ENCODE measurements around the gene GATM. TPM values are rescaled to one million over a fixed set of nuclear protein-coding genes. Genes with fewer than 3 reads are reported as not detected.

Gene GATM
- polyA plus RNA-seq, 1 donor (not counting 4 experiments of a cell fraction or from before 2014, with no cell fraction given) = 0.60 TPM

- TF ChIP-seq, protein P1, sequence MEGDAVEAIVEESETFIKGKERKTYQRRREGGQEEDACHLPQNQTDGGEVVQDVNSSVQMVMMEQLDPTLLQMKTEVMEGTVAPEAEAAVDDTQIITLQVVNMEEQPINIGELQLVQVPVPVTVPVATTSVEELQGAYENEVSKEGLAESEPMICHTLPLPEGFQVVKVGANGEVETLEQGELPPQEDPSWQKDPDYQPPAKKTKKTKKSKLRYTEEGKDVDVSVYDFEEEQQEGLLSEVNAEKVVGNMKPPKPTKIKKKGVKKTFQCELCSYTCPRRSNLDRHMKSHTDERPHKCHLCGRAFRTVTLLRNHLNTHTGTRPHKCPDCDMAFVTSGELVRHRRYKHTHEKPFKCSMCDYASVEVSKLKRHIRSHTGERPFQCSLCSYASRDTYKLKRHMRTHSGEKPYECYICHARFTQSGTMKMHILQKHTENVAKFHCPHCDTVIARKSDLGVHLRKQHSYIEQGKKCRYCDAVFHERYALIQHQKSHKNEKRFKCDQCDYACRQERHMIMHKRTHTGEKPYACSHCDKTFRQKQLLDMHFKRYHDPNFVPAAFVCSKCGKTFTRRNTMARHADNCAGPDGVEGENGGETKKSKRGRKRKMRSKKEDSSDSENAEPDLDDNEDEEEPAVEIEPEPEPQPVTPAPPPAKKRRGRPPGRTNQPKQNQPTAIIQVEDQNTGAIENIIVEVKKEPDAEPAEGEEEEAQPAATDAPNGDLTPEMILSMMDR (optimal IDR thresholded peaks at IDR 0.05 in 1 of 3, IDR thresholded peaks at IDR 0.05 in 1 of 3, conservative IDR thresholded peaks at IDR 0.05 in 1 of 3; ENCODE audit: extremely low read depth in 1 of 3, insufficient read depth in 2 of 3, low read length in 3 of 3) = no peak
- TF ChIP-seq EZH2 (IDR thresholded peaks at IDR 0.05; ENCODE audit: low read length) = no peak
Observed at GRCh38 chr15:45343258-45343860, 35.0 kb downstream of the GATM start.

DNA sequence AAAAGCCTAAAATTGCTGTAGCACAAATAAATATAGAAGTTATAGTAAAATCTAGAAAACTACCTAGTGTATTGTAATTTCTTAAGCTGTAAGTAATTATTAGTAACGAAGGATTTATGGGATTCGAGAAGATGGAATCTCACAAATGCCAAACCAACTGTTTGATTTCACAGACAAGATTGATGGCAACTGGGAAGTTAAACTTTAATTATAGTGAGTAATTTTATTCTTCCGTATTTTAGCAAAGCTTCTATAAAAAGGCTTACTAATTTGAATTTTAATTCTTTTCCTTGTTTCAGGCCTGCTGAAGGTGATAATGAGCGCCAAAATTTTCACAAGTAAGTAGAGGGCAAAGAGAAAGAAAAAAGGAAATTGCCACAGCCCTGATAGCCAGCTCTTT lies 36.6 kb downstream of the GATM start:
- no peak overlapping the region for H3K27ac ChIP-seq (ENCODE audit: control insufficient read depth, insufficient read depth, low read length)
- H3K4me1 ChIP-seq (ENCODE audit: control insufficient read depth, extremely low read depth, insufficient read depth, low read length) = no peaks in the 10 kb centered on the region
- no peak for TF ChIP-seq EZH2 (IDR thresholded peaks at IDR 0.05; ENCODE audit: low read length)
- TF ChIP-seq, protein P1 (optimal IDR thresholded peaks at IDR 0.05 in 1 of 3, IDR thresholded peaks at IDR 0.05 in 1 of 3, conservative IDR thresholded peaks at IDR 0.05 in 1 of 3; ENCODE audit: extremely low read depth in 1 of 3, insufficient read depth in 2 of 3, low read length in 3 of 3) = no peak
- dilution Hi-C loops (cut with MboI; ENCODE audit: extremely low pct_ligation_motif_present, low sequenced_read_pairs) = no loop called here
- H3K27me3 ChIP-seq (ENCODE audit: control insufficient read depth, extremely low read depth, insufficient read depth, low read length) = no peaks in the 10 kb centered on the region
- H3K4me3 ChIP-seq (ENCODE audit: control insufficient read depth in 2 of 3, extremely low read depth in 1 of 3, insufficient read depth in 2 of 3, low read depth in 1 of 3, low read length in 3 of 3) = no peak overlapping the region
- FAIRE-seq (no peak), DNase-seq (ENCODE audit: low read depth, low spot score) (no peak)
- no peak overlapping the region for H2AFZ ChIP-seq (ENCODE audit: control insufficient read depth, low read length)
- no peak overlapping the region for H3K9ac ChIP-seq (ENCODE audit: control insufficient read depth, extremely low read depth, insufficient read depth, low read length)
- no peak overlapping the region for H3K4me2 ChIP-seq (ENCODE audit: control insufficient read depth, extremely low read depth, insufficient read depth, low read depth, low read length)
- no peaks in the 10 kb centered on the region for H3K79me2 ChIP-seq (ENCODE audit: control insufficient read depth, insufficient read depth, low read length)
- H3K36me3 ChIP-seq (ENCODE audit: control insufficient read depth in 2 of 2, extremely low read depth in 1 of 2, insufficient read depth in 2 of 2, low read length in 2 of 2) = no peaks in the 10 kb centered on the region
- no peaks in the 10 kb centered on the region for H3K9me3 ChIP-seq (ENCODE audit: control insufficient read depth, low read depth, low read length)
- H4K20me1 ChIP-seq (ENCODE audit: control insufficient read depth, extremely low read depth, insufficient read depth, low read length) = no peaks in the 10 kb centered on the region
- H3K9me1 ChIP-seq (ENCODE audit: control insufficient read depth, extremely low read depth, insufficient read depth, low read length) = no peaks in the 10 kb centered on the region

More at GRCh38 chr15:45343258-45343860, 35.0 kb downstream of the GATM start:
- no peak overlapping the region for H3K9ac ChIP-seq (ENCODE audit: control insufficient read depth, extremely low read depth, insufficient read depth, low read length)
- H3K4me2 ChIP-seq (ENCODE audit: control insufficient read depth, extremely low read depth, insufficient read depth, low read depth, low read length) = no peak overlapping the region
- DNase-seq (ENCODE audit: low read depth, low spot score) (no peak), FAIRE-seq (no peak)
- no peak overlapping the region for H2AFZ ChIP-seq (ENCODE audit: control insufficient read depth, low read length)
- no peaks in the 10 kb centered on the region for H3K9me3 ChIP-seq (ENCODE audit: control insufficient read depth, low read depth, low read length)
- H3K4me3 ChIP-seq (ENCODE audit: control insufficient read depth in 2 of 3, extremely low read depth in 1 of 3, insufficient read depth in 2 of 3, low read depth in 1 of 3, low read length in 3 of 3) = no peak overlapping the region
- dilution Hi-C loops (cut with MboI; ENCODE audit: extremely low pct_ligation_motif_present, low sequenced_read_pairs) = no loop called here
- no peaks in the 10 kb centered on the region for H3K36me3 ChIP-seq (ENCODE audit: control insufficient read depth in 2 of 2, extremely low read depth in 1 of 2, insufficient read depth in 2 of 2, low read length in 2 of 2)
- no peak overlapping the region for H3K27ac ChIP-seq (ENCODE audit: control insufficient read depth, insufficient read depth, low read length)
- no peaks in the 10 kb centered on the region for H3K79me2 ChIP-seq (ENCODE audit: control insufficient read depth, insufficient read depth, low read length)
- no peaks in the 10 kb centered on the region for H3K4me1 ChIP-seq (ENCODE audit: control insufficient read depth, extremely low read depth, insufficient read depth, low read length)
- H3K9me1 ChIP-seq (ENCODE audit: control insufficient read depth, extremely low read depth, insufficient read depth, low read length) = no peaks in the 10 kb centered on the region
- H3K27me3 ChIP-seq (ENCODE audit: control insufficient read depth, extremely low read depth, insufficient read depth, low read length) = no peaks in the 10 kb centered on the region
- no peaks in the 10 kb centered on the region for H4K20me1 ChIP-seq (ENCODE audit: control insufficient read depth, extremely low read depth, insufficient read depth, low read length)
